ENCODE data around the gene SLC25A23. TPM values are rescaled to one million over a fixed set of nuclear protein-coding genes. Genes with fewer than 3 reads are reported as not detected.

SLC25A23 gene
- total and polyA plus RNA-seq, 9 of the 15 experiments (the other 6 are each of a cell fraction or from before 2014, with no cell fraction given): 6.1 to 72.0 (median 26.6) TPM

GRCh38 chr19:6481541-6482342, 22.1 kb upstream of the SLC25A23 start, which contains the start of gene DENND1C:
Gene DENND1C, minus strand, starts transcription at chr19:6481787. Its CDS starts 92 bp downstream, at chr19:6481695.
- Histone ChIP-seq H3K4me2 (ENCODE audit: insufficient read depth, low read length) (peak within 1 kb of the TSS; percentile 49), H3K9me3 (replicated peaks; ENCODE audit: control insufficient read depth, insufficient read depth, low read depth, low read length) (no peaks in the 10 kb centered on the region), H2AFZ (ENCODE audit: low read depth, low read length) (peak within 1 kb of the TSS; percentile 80), H3K27me3 (ENCODE audit: control insufficient read depth in 2 of 2, insufficient read depth in 2 of 2, low read length in 2 of 2) (no peaks in the 10 kb centered on the region), H3K4me1 (replicated peaks in 1 of 2; ENCODE audit: control insufficient read depth in 2 of 2, insufficient read depth in 2 of 2, low read length in 2 of 2) (peaks cover 0 to 19% of the 10 kb centered on the region in 2 experiments; a peak in 4 of 5 replicates), H3K36me3 (ENCODE audit: control insufficient read depth, insufficient read depth, low read length) (no peaks in the 10 kb centered on the region), H4K20me1 (replicated peaks; ENCODE audit: control insufficient read depth, insufficient read depth, low read length) (no peaks in the 10 kb centered on the region), H3K79me2 (ENCODE audit: control insufficient read depth, insufficient read depth, low read length) (no peaks in the 10 kb centered on the region), H3K9ac (ENCODE audit: insufficient read depth in 1 of 2, low read depth in 2 of 2, low read length in 2 of 2) (peak within 1 kb of the TSS in 1 of 2 experiments; percentile 73; a peak in 3 of 4 replicates), H3K4me3 (0 out of 2 replicates have a peak within 1 kb of the TSS, but pooled peaks have one; percentile 3), H3K9me1 (ENCODE audit: control insufficient read depth, insufficient read depth, low read length) (no peaks in the 10 kb centered on the region), H3K27ac (ENCODE audit: extremely low read depth, low read depth, low read length) (no peak within 1 kb of the TSS)
- DNase-seq (ENCODE audit: extremely low read depth in 1 of 4, low spot score in 3 of 4) (peak; percentile 71 to 76 (median 75)), FAIRE-seq (peak; percentile 91), ATAC-seq (peak; percentile 97)
- intact Hi-C loops (cut with micrococcal nuclease) (no loop called here), in situ Hi-C loops (cut with MboI) (no loop called here)
- ChIA-PET POLR2A (interaction anchor here (0.6 to 0.7 kb wide), 2 partner anchors 23 to 710 kb away, joined by 3 read pairs; no protein-coding TSS in a partner anchor), CTCF (ENCODE audit: low intra/inter-chr PET ratio) (interaction anchor here (0.5 to 1.7 kb wide), 4 partner anchors 151 to 382 kb away, joined by 3 to 5 read pairs (median 3); no protein-coding TSS in a partner anchor)
- no TSS peak for BruUV-seq (replicated peaks)
- WGBS (ENCODE audit: insufficient coverage, low coverage, missing lambda C conversion rate): 7% methylated on average over 18 of the region's 24 CpGs
- TF ChIP-seq NR2C2 (CRISPR knock-in tag; IDR thresholded peaks at IDR 0.05) (0 out of 2 replicates have a peak, but pooled peaks have one; percentile 42), NR2C2 (tag; IDR thresholded peaks at IDR 0.05) (no peak), PRDM10 (IDR thresholded peaks at IDR 0.05; ENCODE audit: partially characterized antibody) (peak; percentile 22), BRD4 (IDR thresholded peaks at IDR 0.05) (no peak), ZNF740 (CRISPR knock-in tag; IDR thresholded peaks at IDR 0.05) (peak; percentile 100), ZNF740 (tag; IDR thresholded peaks at IDR 0.05) (peak in 1 of 2 experiments; percentile 97; a peak in 2 of 4 replicates), SP1 (CRISPR knock-in tag; IDR thresholded peaks at IDR 0.05) (peak; percentile 58; the same call in 1 of the 2 replicates), ZNF384 (IDR thresholded peaks at IDR 0.05; ENCODE audit: low read depth, low read length) (no peak), ZNF589 (CRISPR knock-in tag; IDR thresholded peaks at IDR 0.05; ENCODE audit: low read depth) (no peak)
- TF ChIP-seq, protein P1, sequence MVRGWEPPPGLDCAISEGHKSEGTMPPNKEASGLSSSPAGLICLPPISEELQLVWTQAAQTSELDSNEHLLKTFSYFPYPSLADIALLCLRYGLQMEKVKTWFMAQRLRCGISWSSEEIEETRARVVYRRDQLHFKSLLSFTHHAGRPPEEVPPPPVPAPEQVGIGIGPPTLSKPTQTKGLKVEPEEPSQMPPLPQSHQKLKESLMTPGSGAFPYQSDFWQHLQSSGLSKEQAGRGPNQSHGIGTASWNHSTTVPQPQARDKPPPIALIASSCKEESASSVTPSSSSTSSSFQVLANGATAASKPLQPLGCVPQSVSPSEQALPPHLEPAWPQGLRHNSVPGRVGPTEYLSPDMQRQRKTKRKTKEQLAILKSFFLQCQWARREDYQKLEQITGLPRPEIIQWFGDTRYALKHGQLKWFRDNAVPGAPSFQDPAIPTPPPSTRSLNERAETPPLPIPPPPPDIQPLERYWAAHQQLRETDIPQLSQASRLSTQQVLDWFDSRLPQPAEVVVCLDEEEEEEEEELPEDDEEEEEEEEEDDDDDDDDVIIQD (CRISPR knock-in tag; IDR thresholded peaks at IDR 0.05): no peak
- TF ChIP-seq, protein P2, sequence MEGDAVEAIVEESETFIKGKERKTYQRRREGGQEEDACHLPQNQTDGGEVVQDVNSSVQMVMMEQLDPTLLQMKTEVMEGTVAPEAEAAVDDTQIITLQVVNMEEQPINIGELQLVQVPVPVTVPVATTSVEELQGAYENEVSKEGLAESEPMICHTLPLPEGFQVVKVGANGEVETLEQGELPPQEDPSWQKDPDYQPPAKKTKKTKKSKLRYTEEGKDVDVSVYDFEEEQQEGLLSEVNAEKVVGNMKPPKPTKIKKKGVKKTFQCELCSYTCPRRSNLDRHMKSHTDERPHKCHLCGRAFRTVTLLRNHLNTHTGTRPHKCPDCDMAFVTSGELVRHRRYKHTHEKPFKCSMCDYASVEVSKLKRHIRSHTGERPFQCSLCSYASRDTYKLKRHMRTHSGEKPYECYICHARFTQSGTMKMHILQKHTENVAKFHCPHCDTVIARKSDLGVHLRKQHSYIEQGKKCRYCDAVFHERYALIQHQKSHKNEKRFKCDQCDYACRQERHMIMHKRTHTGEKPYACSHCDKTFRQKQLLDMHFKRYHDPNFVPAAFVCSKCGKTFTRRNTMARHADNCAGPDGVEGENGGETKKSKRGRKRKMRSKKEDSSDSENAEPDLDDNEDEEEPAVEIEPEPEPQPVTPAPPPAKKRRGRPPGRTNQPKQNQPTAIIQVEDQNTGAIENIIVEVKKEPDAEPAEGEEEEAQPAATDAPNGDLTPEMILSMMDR (IDR thresholded peaks at IDR 0.05 in 2 of 3, conservative IDR thresholded peaks at IDR 0.05 in 1 of 3; ENCODE audit: insufficient read depth in 2 of 3, low read depth in 1 of 3, low read length in 3 of 3): peak; percentile 82 to 90 (median 82)

Data from K562 (cell line).